Epidermal melanocyte (primary cell): ENCODE data around the gene CEBPB.
"Not testable (repeated sequence)": the region's sequence is repeated elsewhere in the genome, so short reads cannot be mapped to it uniquely, and the experiment has no call there.

Source experiments
- DNase-seq: peaks from one replicate; pipeline ENCODE4 v3.0.0; 2011; ENCODE audit warnings: low spot score; ENCODE audit not compliant: insufficient read length

Gene CEBPB

DNA sequence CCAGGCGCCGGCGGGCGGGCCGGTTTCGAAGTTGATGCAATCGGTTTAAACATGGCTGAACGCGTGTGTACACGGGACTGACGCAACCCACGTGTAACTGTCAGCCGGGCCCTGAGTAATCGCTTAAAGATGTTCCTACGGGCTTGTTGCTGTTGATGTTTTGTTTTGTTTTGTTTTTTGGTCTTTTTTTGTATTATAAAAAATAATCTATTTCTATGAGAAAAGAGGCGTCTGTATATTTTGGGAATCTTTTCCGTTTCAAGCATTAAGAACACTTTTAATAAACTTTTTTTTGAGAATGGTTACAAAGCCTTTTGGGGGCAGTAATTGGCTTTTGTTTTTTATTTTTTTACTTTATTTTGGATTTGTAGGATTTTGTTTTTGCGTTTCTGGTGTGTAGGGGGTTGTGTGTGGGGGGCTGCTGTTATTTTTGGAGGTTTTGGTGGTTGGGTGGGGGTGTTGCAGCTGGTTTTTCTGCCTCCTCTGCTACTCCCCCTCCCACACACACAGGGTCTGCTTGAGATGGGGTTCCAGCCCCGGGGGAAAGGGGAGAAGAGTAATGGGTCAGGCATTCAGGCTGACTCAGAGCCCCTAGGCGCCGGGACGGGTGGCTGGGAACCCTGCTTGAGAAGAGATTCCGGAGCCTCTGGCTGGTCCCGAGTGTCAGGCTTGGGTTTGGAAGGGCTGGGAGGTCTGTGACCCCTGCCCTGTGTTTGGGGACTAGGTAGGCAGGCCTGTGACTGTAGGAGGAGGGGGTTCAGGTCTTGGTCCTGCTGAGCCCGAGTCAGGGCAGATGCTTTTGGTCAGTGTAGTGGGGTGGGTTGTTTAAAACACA, 2.0 kb downstream of the CEBPB start:
- DNase-seq, result peak; percentile 88

DNA sequence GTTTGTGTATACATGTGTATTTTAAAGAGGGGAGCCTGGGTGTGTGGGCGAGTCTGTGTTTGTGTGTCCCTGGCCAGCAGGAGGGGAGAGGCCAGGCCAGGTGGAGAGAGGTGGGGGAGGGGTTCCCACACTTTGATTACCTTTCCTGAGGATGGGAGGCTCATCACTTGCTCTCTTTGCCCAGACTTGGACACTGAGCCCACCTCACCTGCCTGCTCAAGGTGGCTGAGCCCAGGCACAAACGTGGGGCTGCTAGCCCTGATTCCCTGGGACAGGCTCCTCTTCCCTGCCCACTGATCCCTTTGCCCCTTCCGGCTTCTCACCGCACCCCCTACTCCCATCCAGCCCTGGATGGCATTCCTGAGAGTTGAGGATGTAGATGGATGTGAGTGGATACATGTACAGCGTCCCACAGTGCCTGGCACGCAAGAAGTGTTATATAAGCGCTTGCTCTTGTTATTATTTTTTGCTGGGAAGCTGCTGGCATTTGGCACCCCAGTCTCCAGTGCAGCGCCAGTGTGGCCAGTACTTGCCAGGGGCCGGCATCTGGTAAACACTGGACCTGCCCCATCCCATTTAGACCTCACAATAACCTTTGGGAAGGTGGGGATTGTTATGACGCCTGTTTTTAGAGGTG, 2.7 kb downstream of the CEBPB start:
- no peak for DNase-seq

DNA sequence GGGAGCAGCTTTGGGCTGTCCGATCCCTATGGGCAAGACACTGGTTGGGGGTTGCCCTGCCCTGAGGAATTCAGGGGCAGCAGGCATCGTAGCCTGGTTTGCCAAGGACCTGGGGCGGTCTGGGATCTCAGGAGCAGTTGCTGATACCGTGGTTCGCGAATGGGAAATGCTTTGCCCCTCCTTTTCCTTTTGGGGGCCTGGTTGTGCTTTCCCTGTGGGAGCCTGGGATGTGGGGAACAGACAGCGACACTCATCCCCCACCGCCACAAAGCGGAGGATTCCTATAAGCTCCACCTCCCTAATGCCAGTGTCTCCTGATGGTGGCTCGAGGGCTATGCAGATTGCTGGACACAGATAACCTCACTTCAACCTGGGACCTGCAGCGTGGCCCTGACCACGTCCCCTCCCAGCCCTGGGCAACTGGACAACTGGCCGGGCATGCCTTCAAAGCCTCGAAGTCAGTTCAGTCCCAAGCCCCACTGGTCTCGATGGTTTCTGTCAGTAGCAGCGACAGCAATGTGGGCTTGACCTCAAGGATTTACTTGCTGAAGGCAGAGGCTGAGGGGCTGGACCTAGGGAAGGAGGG, 3.3 kb downstream of the CEBPB start:
- DNase-seq, result no peak

DNA sequence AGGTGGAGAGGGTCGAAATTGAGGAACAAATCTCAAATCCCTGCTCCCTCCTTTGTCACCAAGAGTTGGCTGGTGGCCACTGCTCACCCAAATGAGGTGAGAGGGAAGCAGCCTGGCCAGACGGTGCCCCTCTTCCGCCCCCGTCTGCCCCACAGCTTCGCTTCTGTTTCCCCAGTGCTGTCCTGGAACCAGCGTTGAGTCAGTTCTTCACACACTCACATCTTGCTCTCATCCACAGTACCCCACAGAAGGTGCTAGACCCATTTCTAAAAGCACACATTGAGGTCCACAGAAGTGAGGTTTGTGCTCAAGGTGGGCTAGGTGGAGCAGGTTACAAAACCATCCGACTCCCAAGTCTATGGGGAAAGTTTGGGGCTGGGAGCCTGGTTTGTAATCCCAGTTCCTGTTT, 3.8 kb downstream of the CEBPB start:
- no peak for DNase-seq

DNA sequence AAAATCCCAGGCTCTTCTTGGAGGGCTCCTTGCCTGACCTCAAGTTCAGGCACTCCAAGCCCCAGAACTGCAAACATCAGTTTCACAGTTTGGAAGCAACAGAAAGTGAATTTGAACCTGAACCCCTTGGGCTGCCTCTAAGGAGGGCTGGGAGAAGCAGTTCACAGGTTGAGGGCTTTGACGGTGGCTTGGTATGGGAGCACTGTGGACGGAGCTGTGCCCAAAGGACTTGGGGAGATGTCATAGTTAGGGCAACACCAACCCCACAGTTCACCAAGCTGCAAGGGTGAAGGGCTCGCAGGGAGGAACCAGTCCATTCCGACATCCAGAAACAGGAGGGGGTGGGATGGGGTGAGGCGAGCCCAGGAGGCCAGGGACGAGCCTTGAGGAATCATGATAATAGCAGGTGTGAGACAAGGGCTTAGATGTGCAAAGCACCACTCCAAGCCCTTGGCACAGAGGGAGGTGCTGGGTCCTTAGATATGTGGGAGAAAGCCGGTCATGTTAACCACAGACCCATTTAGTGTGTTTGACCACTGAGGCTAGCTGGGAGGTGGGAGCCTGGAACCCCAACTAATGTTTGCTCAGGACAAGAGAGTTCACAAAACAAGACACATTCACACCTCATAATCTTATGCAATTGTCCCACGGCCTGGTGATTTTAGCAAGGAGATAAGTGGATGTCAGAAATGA, 4.3 kb downstream of the CEBPB start:
- no peak for DNase-seq

DNA sequence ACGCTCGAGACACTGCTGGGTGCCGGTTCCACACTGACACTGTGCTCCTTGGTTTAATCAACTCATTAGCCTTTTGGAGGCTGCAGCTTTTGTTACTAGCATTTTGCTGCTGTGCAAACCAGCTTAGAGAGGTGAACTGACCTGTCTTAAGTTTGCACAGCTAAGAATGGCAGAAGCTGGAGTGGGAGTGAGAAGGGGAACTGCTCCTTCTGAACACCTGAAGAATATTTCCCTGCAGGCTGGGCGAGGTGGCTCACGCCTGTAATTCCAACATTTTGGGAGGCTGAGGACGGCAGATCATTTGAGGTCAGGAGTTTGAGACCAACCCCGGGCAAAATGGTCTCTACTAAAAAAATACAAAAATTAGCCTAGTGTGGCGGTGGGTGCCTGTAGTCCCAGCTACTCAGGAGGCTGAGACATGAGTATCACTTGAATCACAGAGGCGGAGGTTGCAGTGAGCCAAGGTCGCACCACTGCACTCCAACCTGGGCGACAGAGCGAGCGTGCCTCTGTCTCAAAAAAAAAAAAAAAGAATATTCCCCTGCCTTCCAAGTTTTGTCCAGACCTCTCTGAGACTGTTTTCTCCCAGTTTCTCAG, 5.0 kb downstream of the CEBPB start:
- no peak for DNase-seq

DNA sequence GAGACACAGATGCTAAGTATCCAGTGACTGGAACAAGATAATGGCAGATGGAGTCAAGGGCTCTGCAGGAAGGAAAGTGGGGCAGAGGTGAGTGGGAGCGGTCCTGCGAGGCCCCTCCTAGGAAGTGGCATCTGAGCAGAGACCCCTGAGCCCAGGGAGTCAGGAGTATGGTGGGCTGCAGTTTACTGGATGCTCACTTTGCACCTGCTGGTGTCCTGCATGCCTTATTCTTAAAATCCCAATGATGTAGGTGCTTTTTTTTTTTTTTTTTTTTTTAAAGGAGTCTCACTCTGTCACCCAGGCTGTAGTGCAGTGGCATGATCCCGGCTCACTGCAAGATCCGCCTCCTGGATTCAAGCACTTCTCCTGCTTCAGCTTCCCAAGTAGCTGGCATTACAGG, 5.6 kb downstream of the CEBPB start:
- no peak for DNase-seq

DNA sequence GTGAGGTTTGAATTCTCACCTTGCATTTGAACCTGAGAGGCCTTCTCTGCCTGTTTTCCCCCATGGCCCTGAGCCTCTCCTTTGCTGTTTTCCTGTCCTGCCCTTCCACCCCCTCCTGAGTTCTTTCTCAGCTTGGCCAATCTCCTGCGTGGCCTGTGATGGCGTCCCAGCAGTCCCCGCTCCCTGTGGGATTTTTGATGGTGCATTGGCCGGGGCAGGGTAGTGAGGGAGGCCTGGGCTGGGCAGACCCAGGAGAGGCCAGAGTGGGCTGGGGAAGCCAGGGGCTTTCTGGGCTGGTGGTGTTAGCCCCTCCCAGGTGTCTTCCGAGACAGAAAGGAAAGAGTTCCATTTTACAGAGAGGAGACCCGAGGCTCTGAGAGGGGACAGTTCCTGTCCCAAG, 6.3 kb downstream of the CEBPB start:
- no peak for DNase-seq

DNA sequence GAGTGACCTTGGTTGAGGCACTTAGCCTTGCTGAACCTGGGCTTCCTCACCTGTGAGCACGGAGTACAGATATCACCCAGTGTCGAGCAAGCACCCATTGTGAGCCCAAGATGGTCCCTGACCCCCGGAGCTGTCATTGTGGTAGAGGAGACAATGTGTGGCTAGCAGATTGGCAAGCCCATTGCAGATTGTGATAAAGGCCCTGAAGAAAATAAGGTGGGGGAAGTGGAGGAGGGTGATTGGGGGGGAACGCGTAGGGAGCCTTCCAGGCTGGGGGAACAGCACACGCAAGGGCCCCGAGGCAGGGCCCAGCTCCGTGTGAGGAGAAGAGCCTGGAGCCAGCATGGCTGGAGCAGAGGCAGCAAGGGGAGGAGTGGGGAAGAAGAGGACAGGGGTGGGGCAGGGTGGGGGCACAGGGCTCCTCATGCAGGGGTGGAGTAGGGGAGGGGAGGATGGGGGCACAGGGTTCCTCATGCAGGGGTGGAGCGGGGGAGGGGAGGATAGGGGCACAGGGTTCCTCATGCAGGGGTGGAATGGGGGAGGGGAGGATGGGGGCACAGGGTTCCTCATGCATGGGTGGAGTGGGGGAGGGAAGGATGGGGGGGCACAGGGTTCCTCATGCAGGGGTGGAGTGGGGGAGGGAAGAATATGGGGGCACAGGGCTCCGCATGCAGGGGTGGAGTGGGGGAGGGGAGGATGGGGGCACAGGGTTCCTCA, 7.0 kb downstream of the CEBPB start:
- DNase-seq, result no peak

DNA sequence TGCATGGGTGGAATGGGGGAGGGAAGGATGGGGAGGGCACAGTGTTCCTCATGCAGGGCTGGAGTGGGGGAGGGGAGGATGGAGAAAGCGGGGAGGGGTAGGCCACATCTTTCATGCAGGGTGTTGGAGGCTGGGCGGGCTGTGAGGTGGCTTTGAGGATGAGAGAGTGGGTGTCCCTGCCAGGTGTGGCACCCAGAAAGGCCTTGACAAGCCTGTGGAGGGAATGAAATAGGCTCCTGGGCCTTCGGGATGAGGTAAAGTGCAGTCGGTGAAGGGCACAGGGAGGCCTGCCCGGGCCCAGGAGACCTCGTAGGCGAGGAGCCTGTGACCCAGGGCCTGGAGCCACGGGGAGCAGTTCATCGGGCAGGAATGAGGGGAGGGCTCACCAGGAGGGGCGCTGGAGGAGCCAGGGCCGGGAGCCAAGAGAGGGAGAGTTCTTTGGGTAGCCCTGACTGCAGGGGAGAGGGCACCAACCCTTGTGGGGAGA, 7.6 kb downstream of the CEBPB start:
- DNase-seq, result no peak

DNA sequence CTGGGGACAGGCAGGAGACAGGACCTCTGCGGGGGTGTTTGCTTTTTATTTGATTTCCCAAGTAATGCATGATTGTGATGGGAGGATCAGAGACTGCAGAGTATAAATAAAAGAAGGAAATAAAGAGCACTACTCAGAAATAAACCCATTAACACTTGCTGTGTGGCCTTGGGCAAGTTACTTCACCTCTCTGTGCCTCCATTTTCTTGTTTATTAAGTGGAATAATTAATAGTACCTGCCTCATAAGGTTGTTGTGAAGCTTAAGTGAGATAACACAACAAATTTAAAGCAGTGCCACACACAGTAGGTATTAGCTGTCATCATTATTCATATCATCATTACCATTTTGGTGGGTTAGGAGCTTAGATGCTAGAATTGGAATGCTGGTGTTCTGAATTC, 8.1 kb downstream of the CEBPB start:
- no peak for DNase-seq

DNA sequence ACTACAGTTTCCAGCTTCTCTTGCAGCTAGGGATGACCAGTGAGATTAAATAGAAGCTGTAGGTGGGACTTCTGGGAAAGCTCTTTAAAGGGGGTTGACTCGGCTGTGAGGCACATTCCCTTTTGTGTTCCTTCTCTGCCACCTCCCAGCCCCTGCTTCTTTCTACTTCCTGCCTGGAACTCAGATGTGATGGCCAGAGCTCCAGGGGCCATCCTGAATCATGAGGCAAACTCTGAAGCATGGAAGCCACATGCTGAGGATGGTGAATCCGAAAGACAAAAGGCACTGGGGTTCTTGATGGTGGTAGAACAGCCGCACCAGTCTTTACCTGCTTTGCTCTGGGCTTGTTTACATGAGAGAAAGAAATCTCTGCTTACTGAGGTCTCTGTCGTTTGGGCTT, 9.1 kb downstream of the CEBPB start:
- no peak for DNase-seq

DNA sequence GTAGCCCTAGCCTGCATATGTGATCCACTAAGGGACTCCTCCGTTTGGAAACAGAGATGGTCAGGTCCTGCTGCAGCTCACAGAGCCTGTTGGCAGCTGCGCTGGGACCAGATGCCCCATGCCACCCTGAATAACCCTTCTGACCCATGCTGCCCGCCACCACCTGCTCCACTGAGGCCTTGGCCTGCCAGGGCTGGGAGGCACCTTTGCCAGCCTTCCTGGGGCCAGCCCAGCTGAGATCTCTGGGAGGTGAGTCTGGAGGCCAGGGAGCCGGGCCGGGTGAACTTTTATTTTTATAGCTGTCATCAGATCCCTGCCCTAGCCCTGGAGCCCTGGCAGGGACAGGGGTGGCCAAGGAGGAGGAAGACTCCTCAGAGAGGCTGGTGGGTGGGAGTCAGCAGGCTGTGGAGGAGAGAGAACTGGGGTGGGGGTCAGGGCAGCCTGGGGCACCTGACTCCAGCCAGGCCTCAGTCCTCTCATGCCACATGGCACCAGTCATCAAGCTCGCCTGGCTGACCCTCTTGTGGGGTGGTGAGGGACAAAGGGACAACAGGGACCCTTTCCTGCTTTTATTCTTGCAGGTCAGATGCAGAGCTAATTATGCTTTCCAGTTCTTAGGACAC, 10.0 kb downstream of the CEBPB start:
- DNase-seq, result no peak

DNA sequence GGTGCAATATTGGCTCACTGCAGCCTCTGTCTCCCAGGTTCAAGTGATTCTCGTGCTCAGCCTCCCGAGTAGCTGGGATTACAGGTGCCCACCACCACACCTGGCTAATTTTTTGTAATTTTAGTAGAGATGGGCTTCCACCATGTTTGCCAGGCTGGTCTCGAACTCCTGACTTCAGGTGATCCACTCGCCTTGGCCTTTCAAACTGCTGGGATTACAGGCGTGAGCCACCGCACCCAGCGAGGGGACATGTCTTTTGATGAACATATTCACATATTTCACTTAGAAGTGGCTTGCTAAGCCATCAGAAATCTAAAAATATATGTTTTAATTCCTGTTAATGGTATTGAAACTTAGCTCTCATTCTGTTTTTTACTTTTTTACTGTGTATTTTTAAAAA, 11.1 kb downstream of the CEBPB start:
- DNase-seq, result not testable (repeated sequence)

DNA sequence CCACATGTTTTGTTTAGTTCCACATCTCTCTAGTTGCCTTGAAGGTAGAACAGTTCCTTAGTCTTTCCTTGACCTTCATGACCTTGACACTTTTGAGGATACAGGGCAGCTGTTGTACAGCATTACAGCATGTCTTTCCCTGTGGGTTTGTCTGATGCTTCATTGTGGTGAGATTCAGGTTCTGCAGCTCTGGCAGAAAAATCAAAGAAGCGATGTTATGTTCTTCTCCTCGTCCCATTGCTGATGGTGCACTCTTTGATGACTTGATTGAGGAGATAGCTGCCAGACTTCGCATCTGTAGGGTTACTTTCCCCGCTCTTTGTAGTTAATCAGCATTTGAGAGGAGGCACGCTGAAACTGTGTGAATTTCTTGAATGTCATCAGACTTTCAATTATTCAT, 12.0 kb downstream of the CEBPB start:
- DNase-seq, result no peak

DNA sequence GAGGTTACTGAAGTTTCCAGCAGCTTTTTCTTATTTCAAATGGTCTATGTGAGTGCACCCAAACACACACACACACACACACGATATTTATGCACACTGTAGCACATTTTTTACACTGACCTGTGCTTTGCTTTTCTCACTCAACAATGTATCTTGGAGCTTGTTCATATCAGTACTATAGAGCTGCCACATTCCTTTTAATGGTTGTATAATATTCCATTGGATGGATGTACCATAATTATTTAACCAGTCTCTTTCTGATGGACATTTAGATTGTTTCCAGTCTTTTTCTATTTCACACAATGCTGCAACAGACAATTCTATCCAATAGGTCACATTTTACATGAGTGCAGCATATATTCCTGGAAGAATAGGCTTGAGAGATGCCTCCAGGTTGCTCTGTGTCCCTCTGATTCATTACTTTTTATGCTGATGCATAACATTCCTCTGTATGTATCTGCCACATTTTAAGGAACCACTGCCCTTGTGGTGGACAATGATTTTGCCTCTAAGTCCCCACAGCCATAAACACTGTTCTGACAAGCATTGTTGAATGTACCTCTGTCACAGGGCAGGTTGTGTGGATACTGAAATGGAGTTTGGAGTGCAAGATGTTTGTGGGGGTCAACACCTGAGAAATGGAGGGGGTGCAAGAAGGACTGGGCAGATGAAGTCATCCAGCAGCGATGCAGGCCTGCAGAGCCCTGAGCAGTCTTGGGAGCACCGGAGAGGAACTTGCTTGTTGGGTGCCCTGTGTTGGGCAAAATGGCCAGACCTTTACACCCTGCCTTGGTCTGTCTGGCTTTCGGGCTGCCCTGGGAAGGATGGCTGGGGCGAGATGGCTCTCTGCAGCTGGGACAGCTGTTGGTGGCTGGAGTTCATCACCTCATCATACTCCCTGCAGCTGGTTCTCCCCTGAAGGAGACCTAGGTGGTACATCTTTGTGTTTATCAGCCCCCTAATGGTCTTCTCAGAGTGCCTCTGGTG, 13.6 kb downstream of the CEBPB start:
- DNase-seq, result no peak

DNA sequence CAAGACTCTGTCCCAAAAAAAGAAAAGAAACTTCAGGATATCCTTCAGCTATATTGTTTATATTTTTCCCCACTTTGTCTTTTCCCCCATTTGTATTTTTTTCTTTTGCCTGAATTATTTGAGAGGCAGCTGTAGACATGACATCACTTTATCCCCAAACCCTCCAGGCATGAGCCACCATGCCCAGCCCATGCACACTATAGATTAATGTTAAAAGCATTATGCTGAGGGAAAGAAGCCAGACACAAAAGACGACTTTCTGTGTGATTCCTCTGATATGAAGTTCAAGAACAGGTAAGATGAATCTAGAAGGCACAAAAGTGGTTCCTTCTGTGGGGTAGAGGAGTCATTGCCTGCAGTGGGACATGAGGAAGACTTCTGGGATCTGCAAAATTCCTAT, 16.4 kb downstream of the CEBPB start:
- no peak for DNase-seq

DNA sequence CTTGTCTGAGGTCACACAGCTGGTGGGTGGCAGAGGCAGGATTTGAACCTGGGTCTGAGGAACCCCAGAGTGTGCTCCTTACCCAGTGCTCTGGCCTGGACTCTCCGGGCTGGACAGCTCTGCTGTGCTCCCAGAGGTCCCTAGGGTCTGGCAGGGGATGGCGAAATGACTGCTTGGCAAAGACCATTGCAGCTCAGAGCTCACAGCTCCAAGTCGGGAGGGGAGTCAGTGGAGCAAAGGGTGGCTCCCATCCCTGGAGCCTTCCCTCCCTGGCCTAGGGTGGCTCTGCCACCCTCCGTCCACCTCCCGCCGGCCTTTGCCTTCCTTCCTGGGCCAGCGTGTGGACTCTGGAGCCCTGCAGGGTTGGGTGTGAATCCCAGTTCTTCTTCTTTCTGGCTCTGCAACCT, 17.5 kb downstream of the CEBPB start:
- DNase-seq, result no peak

DNA sequence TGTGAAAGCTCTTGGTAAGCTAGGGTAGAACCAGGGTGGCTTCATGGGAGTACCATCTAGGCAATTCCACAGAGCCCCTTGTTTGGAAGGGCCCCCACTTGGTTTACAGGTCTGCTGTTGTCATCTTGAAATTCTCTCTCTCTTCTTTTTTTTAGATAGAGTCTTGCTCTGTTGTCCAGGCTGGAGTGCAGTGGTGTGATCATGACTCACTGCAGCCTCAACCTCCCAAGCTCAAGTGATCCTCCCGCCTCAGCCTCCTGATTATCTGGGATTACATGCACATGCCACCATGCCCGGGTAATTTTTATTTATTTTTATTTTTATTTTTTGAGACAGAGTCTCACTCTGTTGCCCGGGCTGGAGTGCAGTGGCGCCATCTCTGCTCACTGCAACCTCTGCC, 18.2 kb downstream of the CEBPB start:
- DNase-seq, result not testable (repeated sequence)
